NCI-H226 (cell line): Measurements from ENCODE around the gene FBXW5.

ENCODE experiments used
- DNase-seq: peaks from one replicate; pipeline ENCODE4 v3.0.0-alpha.2; 2015

FBXW5 gene

DNA sequence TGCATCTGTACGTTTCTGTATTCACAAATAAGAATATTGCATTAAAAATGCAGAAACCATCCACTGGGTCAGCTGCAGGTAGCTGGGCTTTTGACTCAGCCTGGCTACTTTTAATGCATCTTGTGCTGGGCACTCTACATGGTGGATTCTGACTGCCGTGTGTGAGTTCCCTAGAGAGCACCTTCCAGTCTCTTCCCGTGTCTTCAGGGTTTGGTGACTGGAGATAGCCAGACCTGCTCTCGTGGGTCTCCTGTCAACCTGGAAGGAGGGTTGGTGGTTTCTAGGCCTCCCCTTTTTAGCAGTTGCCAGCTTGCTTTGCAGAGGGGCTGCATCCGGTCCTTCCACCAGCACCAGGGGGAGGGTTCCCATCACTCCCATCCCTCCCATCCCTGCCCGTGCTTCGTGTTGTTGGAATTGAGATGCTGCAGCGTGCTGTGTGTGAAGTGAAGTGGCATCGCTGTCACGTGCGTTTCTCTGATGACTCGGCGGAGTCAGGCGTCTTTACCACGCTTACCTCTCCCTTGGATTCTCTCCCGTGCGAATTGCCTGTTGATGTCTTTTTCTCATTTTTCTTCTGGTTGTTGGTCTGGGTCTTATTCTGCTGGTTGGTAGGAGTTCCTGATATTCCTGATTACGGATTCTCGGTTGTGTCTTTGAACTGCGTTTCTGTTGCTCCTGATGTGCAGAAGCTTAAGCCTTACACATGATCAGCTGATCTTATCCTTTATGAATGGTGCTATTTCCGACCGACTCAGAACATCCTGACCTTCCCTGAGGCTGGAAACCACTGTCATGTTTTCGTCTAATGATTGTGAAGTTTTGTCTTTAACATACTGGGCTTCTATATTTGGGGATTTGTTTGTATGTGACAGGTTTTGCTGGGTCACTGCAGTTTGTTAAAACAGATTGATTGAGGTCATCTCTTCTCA lies 16.9 kb downstream of the FBXW5 start:
- DNase-seq = no peak

DNA sequence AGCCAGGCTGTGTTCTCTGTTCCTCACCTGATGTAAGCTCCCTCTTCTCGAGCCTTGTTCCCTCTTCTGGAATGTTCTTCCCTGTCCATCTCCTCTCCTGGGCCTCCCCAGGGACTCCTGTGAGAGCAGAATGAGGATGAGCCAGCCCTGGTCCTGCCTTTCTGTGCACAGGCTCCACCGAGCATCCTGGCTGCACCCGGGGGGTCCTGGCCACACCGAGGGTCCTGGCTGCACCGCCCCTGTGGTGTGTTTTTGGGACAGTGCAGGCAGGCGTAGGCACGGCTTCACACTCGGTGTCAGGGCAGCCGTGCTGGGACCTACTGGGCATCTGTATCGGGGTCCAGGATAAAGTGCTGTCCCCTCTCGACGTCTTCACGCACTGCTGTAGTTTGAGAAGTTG lies 17.8 kb downstream of the FBXW5 start:
- DNase-seq = no peak

DNA sequence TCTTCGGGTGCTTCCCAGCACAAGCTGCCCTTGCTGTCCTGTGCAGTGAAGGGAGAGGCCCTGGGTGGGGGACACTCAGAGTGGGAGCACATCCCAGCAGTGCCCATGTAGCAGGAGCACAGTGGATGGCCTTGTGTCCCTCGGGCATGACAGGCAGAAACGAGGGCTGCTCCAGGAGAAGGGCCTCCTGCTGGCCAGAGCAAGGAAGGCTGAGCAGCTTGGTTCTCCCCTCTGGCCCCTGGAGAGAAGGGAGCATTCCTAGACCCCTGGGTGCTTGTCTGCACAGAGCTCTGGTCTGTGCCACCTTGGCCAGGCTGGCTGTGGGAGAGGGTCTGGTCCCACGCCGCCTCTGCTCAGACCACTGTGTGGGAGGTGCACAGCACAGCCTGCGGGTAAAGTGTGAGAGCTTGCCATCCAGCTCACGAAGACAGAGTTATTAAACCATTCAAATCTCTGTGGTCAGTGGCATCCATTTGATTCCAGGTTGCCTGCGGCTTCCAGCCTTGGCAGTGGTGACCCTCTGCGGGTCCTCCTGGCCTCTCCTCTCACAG lies 18.3 kb downstream of the FBXW5 start:
- no peak for DNase-seq

DNA sequence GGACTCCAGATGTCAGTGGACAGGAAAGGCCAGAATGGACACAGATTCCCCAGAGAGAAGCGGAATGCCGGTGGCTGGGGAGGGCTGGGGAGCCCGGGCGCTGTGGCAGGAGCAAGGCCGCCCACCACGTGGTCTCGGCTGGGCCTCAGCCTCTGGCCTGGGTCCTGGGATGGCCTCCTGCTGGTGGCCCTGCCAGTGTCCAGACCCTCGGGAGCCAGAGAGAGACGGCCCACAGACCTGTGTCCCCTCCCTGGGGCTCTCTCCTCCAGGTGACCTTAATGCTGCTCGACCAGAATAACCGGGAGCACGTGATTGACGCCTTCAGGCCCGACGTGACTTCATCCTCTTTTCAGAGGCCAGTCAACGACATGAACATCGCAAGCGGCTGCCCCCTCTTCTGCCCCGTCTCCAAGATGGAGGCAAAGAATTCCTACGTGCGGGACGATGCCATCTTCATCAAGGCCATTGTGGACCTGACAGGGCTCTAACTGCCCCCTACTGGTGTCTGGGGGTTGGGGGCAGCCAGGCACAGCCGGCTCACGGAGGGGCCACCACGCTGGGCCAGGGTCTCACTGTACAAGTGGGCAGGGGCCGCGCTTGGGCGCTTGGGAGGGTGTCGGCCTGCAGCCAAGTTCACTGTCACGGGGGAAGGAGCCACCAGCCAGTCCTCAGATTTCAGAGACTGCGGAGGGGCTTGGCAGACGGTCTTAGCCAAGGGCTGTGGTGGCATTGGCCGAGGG lies 19.0 kb downstream of the FBXW5 start:
- no peak for DNase-seq

DNA sequence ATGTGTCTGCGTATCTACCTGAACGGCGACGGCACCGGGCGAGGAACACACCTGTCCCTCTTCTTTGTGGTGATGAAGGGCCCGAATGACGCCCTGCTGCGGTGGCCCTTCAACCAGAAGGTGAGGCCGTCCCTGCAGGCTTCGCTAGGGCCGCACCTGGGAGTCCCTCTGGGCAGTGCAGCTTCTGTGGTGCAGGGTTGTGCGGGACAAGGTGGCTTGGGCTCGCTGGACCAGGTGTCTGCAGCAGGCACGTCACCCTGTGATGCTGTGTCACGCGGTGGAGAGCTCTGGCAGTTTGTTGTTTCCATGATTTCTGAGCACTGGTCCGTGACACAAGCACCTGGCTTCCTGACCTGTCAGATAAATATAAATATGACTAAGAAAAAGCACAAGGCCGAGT lies 20.7 kb downstream of the FBXW5 start:
- no peak for DNase-seq

DNA sequence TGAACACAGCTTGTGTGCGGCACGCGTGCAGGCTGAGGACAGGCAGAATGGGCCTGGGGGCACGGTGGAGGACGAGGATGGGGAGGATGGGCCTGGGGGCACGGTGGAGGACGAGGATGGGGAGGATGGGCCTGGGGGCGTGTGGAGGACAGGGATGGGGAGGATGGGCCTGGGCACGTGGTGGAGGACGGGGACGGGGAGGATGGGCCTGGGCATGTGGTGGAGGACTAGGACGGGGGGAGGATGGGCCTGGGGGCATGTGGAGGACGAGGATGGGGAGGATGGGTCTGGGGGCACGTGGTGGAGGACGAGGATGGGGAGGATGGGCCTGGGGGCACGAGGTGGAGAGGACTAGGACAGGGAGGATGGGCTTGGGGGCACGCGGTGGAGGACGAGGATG lies 22.0 kb downstream of the FBXW5 start:
- no peak for DNase-seq

DNA sequence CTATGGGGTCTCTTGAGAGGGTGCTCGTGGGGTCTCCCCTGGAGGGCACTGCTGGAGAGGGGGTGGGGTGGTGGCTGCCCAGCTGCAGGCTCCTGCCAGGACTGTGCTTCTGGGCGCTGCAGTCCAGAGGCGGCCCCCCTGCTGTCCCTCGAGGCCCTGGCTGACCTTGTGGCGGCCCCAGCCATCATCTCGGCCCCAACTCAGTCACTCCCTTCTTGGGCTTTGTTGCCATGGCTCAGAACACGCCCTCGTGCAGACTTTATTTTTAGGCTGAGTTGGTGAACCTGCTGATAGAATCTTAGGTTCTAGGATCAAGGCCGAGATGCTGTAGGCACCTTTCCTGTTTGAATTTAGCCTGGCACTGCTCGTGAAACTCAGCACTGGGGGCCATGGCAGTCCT lies 22.8 kb downstream of the FBXW5 start:
- DNase-seq = no peak

DNA sequence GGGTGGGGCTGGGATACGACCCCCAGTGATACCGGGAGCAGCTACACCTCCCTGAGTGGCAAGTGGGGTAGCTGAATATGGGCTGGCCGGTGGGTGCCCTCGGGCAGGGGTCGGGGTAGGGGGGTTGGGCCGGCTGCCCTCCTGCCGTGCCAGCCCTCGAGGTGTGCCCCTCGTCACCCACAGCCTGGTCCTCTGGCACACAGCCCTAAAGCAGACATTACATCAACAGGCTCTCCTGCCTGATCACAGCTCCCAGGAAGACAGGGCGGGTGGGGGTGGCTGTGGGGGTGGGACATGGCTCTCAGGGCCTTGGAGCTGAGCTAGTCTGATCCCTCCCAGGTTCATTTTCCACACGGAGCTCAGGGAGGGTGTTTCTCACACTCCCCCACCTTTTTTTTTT lies 23.2 kb downstream of the FBXW5 start:
- DNase-seq = no peak

DNA sequence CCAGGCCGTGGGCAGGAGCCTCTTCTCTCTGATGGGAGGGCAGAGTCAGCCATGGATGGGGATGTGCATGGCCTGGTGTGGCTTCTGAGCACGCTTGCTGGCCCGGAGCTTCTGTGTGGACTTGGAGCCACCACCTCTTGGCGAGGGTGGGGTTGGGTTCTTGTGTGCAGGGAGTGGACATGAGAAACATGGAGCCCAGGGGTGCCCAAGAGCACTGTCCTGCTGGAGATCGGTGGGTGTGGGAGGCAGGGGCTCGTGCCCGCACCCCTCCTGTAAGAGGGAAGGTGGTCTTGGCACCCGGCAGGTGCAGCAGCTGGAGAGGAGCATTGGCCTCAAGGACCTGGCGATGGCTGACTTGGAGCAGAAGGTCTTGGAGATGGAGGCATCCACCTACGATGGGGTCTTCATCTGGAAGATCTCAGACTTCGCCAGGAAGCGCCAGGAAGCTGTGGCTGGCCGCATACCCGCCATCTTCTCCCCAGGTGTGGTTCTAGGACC lies 23.8 kb downstream of the FBXW5 start:
- DNase-seq = no peak

DNA sequence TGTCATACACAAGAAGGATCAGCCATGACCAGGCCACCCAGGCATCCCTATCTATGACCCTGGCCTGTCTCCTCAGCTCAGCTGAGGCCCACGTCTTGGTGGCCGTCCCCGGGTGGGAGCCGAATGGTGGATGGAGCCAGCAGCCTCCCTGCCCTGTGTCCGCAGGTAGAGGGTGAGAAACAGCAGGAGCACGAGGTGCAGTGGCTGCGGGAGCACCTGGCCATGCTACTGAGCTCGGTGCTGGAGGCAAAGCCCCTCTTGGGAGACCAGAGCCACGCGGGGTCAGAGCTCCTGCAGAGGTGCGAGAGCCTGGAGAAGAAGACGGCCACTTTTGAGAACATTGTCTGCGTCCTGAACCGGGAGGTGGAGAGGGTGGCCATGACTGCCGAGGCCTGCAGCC lies 24.5 kb downstream of the FBXW5 start:
- DNase-seq = no peak

DNA sequence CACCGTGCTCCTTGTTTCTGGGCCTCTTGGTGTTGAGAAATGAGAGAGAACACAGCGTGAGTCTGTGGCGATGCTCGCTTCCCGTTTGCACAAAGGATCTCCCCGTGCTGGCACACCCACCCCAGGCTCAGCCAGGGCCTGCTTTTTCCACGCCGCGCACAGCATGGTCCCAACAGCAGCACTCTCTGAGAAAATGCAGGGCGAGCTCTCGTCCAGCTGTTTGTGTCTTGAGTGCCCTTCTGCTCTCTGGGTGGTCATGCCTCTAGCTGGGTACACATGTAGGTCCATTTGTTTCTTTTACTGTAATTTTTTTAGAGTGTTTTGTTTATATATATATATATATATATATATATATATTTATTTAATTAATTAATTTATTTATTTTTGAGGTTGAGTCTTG lies 26.6 kb downstream of the FBXW5 start:
- DNase-seq = no peak

DNA sequence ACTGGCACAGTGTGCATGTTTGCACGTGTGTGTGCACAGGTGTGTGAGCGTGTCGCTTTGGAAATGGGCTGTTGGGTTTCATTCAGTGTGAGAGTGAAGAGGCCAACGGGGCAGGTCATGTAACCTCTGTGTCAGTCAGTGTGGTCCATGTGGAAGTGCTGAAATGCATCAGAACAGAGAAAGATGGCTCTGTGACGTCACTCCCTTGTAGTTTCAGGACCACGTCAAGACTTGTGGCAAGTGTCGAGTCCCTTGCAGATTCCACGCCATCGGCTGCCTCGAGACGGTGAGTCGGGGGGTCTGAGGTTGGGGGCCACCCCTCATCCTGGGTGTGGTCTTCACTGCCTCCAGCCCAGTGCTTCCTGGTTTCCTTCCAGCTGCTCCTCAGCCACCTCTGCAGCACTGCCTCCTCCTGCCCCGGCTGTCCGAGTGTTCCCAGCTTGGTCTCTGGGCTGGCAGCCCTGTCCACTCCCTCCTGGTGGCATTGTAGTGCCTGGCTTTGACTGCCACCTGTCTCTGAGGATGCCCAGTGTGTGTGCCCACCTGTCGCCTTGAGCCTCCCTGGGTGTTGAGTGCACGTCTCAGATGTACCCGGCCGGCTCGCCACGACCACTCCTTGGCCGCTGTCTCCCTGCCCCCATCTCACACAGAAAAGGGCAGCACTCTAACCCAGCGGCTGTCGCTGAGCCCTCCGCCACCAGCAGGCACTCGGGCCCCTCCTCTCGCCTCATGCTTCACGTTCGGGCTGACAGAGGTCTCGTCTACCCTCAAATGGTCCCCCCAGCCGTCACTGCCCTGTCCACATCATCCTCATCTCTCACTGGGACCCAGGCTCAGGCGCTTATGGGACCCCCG lies 28.0 kb downstream of the FBXW5 start:
- DNase-seq = no peak

DNA sequence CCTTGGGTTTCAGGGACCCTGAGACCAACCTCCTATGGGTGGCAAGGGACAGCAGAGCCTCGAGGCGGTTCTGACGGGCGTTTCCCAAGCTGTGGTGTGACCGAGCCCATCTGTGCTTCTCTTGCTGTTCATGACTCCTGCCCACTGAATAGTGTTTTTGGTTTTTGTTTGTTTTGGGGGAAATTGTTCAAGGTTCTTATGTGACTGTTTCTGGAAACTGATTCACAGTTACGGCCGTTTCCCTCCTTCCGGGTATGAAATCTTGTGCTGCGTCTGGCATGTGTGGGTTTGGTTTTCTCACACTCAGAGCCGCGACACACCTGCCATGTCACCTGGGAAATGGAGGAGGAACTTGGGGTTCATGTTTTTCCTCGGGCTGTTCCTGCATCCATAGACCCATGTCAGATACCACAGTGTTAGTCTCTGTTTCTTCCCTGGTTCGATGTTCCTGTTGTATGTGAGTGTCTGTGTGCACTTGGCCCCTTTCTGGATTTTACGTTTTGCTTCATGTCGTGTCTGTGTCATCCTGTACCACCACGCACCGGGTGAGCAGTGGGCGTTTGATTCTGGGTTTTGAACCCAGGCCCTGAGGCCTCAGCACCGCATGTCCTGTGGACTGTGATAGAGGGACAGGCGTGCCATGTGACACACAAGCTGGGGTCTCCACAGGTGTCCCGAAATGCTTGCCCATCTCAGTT lies 28.8 kb downstream of the FBXW5 start:
- DNase-seq = no peak

DNA sequence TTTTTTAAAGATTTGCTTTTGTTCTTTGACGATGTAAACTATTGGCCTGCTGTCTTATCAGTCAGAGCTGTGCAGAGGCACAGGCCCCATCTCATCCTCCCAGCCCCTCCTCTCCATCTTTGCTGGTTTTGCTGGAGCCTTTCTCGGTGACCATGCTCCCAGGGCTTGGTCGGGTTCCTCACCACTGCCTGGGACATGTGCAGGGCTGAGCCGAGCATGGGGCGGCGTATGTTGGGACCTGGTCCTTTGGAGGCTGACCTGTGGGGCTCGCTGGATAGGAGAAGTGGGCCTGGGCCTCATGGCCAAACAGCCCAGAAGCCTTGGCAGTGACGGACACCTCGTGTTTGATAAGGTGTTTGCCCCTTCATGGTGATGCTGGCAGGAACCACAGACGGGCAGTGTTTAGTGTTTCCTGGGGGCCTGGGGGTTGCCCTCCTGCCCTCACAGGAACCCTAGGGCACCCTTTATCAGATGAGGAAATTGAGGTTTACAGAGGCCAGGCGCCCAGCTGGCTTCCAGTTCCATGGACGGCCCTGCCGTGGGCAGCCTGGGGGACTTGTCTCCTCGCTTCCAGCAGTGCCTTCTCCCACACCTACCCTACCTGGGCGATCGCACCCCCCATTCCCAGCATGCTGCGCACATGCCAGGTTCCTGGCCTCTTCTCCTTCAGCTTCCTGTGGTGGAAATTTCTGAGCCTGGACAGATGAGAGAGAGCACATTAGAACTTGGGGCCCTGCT lies 30.7 kb downstream of the FBXW5 start:
- DNase-seq = no peak

DNA sequence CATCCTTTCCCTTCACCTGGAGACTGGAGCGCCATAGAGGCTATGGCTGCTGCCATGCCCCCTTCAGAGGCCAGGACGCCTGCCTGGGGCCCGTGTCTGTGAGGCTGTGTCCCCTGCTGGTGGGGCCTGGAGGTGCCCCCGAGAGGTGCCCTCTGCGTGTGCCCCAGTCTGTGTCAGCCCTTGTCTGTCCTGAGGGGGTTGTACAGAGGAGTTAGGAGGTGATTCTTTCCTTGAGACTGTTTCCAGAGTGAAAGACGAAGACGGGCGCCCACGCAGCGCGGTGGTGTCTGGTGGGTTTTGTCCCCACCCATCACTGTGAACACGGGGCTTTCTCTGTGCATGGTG lies 33.7 kb downstream of the FBXW5 start:
- DNase-seq = no peak

DNA sequence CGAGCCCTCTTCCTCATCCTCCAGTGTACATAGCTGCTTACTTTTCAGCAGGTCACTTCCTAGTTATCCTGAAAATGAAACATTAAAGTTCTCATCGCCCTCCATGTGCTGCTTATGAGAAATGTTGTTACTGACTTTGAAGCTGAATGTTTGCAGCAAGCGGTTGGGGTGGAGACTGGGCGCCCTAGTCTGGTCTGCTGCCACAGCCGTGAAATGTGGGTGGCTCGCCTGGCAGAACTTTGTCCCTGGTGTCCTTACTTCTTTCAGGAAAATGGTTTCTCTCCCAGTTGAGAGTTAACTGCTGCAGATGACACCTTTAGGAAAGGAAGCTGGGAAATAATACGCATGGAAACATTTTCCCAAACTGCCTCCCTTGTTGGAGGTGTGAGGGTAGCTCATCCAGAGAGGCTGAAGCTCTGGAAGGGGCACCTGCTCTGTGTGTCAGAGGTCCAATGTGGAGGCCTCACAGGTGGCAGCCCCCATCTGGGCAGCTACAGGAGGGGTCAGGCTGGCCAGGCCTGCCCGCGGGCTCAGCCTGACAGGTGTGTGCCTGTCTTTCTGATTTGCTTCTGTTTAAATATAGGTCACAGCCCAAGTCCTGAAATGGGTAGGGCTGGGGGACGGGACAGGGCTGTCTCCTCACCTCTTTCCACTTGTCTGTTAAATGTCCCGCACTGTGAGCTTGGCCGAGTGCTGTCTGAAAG lies 34.2 kb downstream of the FBXW5 start:
- no peak for DNase-seq

DNA sequence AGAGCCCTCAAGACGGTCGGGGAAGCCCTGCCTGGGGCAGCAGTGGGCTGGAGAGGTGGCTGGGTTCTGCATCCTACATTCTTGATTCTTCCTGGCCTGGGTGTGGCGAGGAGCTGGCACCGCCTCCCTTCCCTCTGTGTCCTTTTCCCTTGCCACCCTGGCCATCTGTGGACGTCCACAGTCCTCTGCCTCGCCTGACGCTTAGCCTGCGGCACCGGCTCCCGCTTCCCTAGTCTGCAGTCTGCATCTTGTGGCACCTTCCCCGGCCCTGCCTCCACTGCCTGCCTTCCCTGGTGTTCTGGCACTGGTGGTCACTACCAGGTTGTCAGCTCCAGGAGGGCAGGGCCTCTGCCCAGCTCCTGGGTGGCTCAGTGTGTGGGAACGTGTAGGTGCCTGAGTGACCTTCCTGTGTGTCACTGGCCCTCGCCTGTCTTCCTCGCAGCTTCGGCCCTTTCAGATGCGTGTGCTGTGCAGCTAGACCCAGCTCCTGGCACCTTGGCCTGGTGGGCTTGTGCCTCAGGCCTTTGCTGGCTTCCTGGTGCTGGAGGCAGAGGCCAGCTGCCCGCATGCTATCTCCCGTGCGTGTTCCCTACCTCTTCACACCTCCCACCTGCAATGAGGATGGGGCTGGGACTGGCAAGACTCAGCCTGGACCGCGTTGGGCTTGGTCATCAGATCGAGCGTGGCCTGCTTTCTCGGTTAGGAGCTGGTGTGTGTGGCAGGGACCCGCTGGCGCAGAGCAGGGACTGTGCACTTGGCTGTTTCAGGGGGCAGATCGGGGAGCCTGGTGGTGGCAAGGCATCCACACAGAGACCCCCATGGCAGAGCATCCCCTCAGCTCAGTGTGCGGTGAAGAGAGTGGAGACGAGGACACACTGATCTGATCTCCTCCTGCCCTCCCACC lies 37.3 kb downstream of the FBXW5 start:
- no peak for DNase-seq

DNA sequence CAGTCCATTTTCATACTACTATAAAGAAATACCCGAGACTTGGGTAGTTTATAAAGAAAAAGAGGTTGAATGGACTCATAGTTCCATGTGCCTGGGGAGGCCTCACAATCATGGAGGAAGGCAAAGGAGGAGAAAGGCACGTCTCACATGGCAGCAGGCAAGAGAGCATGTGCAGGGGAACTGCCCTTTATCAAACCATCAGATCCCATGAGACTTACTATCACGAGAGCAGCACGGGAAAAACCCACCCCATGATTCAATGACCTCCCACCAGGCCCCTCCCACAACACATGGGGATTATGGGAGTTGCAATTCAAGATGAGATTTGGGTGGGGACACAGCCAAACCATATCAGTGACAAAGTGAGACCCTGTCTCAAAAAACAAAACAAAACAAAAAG lies 38.3 kb downstream of the FBXW5 start:
- no peak for DNase-seq

DNA sequence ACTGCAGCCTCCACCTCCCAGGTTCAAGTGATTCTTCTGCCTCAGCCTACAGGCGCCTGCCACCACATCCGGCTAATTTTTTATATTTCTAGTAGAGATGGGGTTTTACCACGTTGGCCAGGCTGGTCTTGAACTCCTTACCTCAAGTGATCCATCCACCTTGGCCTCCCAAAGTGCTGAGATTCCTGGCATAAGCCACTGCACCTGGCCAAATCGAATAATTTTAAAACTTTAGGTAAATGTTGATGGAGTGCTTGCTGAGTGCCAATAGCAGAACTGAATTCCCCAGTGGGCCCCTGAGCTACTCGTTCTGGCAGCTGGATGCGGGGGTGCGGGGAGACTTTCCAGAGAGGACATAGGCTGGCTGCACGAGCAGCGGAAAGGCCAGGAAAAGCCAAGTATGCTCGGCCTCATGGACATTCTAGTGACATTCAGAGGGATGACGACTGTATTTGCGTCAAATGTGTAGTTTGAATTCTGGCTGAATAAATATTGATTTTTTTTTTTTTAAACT lies 41.4 kb downstream of the FBXW5 start:
- no peak for DNase-seq
